G401.6 (cell line): ENCODE results near the gene GPRASP1.

Experiments used
- FAIRE-seq: peaks from 2 replicates; lab custom pipeline; 2012; peaks lifted over from hg19 to GRCh38; lab: Jason Lieb, UNC

The GPRASP1 gene

GRCh38 chrX:102697494-102697893 is 46.2 kb downstream of the GPRASP1 start:
- no peak for FAIRE-seq
